Anterior cingulate cortex (tissue), 58 donors: ENCODE data around the gene ABRAXAS1.

ENCODE experiments used
- DNase-seq, 58 donors: peaks; one replicate each; lab custom pipeline; 2025; lab: John Stamatoyannopoulos, UW

ABRAXAS1 gene

DNA sequence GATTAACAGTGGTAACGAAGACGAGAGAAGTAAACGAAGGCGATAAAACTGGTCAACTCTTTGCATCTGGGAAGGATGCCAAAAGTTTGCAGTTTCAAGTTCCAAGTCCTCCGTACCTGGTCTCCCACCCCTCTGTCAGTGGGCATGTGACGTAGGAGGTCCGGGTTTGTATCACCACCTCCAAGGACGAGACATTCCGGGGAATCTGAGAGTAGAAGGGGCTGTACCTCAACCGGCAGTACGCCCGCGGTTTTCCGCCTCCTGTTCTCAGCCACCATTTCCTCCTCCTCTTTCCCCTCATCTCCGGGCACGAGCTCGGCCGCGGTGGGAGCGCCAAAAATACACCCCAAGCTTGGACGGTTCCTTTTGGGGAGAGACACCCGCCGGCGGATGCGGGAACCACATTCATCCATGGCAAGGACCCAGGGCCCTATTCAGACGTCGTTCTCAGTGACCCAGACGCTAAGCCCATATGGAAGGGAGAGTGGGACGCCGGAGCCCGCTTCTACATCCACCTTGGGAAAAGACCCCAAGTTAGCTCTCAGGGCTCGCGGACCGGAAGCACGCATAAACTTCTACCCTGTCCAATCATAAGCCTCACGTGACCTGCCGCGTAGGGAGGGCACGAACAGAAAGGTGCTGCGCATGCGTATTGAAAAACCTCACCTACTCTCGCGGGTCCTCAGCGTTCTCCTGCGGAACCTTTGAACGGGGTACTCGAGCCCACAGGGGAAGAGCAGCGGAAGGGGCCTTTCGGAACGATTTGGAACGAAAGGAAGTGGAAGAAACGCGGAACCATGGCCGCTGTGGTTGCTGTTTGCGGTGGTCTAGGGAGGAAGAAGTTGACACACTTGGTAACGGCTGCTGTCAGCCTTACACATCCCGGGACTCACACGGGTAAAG, 29.4 kb downstream of the ABRAXAS1 start, which contains the start of the genes HELQ and MRPS18C:
TSS of gene HELQ (minus strand) at position 543 of the 903 bp plus-strand sequence. CDS start at position 413, 130 bp downstream.
TSS of gene MRPS18C (plus strand) at position 778 of the 903 bp plus-strand sequence. CDS start at position 798, 20 bp downstream.
- DNase-seq: peak; percentile 81 to 97 (median 94)

DNA sequence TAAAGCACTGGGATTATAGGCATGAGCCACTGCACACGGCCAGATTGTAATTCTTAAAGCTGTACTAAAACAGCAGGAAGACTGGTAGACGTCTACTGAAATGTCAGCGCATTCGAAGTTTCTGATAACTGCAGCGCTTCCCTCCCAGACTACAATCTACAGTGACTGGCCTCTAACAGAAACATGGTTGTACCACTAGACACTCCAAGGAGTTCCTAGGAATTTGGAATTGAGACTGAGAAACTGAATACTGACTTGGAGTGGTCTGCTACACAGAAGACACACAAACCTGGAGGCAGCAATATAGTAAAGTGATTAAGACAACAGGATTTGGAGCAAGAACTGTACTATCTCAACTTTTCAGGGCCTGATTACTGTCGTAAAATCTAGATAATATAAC, 30.2 kb downstream of the ABRAXAS1 start:
- DNase-seq: peak in 1 of 58 donors; percentile 1

DNA sequence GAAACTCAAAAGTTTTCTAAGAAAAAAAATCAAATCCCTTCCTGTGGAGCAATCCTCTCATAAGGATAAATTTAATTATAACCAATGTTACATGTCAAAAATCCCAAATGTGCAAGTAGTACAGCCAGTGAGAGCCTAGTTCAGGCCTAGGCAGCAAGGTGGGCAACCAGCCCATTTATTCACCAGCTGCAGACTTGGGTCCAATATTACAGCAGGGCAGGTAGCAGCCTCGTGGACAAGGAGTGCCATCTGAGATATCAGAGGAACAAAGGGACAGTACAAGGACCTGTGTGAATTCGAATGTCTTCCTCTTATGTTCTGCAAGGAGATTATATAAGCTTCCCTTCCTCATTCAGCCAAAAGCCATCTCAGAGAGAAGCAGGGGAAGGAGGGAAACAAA, 35.9 kb downstream of the ABRAXAS1 start:
- DNase-seq: peak in 1 of 58 donors; percentile 1

DNA sequence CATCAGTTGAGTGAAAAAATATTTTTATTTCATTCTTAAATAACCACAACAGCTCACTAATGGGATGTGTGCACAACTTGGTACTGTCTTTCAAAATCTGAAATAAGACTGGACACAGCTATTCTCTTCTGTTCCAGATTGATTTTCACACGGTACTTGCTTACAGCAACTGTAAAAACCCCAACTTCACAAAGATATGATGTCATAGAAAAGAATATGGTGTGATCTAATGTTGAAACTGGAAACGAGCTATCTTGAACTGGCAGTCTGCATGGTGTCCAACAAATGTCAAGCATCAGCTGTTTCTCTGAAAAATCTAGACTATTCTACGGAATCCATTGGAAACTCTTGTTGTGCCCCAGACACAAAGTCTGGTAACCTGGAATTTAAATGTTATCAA, 44.0 kb downstream of the ABRAXAS1 start:
- no peak for DNase-seq

DNA sequence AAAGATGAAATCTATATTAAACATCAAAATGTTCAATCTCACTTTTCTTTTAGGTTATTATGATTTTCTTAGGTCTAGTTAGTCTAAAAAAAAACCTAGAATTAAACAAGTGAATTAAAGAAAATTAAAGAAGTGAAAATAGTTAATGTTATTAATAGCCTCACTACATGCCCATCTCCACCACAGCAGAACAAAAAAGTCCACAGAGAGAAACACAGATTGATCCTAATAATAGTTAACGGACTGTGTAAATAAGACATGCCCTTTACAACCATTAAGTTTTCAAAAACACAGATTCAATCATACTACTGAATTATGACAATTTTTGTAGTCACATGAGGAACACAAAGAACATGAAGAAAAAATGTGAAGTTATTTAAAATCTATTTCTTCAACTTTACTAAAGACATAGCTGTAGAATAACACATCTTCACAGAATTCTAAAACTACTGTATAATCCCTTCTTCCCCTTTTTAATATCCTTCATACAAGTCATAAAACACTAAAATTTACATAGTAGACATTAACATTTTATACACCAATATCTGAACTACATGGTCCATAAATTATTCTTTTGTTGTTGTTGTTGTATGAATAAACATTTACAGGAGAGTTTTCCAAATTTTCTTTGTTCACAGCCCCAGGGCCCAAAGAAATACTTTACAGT, 44.6 kb downstream of the ABRAXAS1 start:
- no peak for DNase-seq

DNA sequence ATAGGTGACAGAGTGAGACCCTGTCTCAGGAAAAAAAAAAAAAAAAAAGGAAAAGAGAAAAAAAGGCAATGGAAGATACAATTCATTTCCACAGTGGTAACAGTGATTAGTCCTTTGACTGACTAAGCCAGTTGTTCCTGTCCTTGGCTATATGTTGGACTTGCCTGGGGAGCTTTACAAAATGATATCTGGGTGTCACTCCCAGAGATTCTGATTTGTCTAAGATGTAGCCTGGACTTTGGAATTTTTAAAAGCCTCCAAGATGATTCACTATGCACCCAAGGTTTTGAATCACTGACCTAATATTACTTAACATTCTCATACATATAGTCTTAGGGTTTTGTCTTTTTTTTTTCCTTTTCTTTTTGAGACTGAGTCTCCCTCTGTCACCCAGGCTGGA, 46.2 kb downstream of the ABRAXAS1 start:
- DNase-seq: no peak

DNA sequence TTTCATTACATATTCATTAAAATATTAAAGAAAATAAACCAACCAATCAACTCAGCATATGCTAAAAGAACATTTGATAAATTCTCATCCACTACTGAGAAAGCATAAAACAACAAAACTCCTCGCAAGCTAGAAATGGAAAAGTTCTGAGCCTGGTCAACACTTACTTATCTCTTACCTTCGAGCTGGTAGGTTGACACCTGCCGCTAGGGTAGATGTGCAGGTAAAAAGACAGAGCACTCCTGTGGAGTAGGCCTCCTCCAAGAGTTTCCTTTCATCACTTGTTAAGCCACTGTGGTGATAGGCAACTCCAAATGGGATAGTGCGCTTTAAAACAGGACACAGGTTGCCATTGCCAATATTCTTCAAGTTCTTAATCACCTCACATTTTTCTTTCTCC, 48.2 kb downstream of the ABRAXAS1 start:
- no peak for DNase-seq

DNA sequence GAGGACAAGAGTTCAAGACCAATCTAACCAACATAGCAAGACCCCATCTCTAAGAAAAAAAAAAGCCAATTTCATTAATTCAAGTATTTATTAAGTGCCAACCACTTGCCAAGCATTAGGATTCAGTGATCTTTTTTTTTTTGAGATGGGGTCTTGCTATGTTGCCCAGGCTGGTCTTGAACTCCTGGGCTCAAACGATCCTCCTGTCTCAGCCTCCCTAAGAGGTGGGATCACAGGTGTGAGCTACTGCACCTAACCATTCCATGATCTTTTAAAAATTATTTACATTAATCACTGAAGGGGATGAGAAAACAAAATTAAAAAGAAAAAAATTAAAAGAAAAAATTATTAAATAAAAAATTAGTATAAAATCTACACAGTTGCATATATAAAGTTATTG, 53.7 kb downstream of the ABRAXAS1 start:
- no peak for DNase-seq

DNA sequence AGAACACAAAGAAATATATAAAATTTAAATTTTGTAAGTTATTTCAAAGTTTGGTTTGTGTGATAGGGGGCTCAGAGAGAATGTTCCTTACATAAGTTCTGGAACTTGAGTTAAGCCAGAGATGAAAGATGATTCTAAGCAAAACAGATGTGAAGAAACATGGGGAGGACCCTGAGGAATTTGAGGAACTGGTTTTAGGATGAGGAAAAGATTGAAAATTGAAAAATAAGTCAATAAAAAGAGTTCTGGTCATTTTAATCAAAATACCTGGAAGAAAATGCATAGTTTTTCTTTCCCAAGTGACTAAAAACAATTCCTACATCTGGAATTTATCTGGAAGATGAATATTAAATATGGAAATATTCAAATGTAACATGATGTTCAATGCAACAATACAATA, 66.7 kb downstream of the ABRAXAS1 start:
- DNase-seq: no peak

DNA sequence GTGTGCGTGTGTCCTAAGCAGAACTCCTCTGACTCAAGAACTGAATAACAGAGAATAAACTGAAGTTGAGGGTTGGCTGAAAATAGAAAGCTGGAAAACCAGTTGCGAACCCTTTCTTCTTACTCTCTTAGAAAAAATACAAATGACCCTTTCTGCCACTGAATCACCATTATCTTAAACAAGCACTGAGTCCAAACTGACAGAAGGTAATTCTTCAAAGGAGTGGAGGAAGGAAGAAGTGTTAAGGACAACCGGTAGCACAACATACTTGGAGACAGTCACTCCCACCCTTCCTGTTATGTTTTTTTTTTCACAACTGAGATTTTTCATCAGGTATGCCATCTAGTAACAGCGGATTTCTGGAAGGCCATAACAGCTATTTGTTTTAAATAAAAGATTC, 67.3 kb downstream of the ABRAXAS1 start:
- DNase-seq: no peak

DNA sequence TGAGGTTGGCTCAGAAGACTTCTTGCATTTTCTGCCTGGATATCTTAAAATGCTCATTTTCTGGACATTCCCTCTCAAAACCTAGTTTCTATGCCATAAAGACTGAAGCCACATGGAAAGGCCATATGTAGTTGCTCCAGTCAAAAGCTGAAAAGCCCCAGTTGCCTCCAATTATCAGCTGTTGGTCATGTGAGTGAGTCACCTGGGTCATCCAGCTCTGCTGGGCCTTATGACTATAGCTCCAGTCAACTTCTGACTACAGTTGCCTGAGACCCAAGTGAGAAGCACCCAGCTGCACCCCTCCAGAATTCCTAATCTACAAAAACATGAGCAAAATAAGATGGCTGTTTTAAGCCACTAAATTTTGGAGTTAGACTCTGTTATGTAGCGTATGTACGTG, 71.2 kb downstream of the ABRAXAS1 start:
- no peak for DNase-seq
